WTC11 (cell line): ENCODE data around the gene ASTN2. TPM values are rescaled to one million over a fixed set of nuclear protein-coding genes. Genes with fewer than 3 reads are reported as not detected.

Source experiments
- ATAC-seq: fragments of 200-7000 bp; cut with Tn5 transposase; 2 replicates; pipeline ENCODE4 v1.10.0; 2021; ENCODE audit warnings: mild to moderate bottlenecking, moderate library complexity
- CTCF ChIA-PET: fragments of 300-600 bp; sonication (Branson Sonifier 250); formaldehyde crosslinking; loops from one replicate; lab custom pipeline; 2021; ENCODE audit warnings: antibody characterized with exemption; lab: Charles Lee
- POLR2A ChIA-PET: fragments of 350-600 bp; sonication (Branson Sonifier 250); formaldehyde crosslinking; loops from one replicate; lab custom pipeline; 2021; ENCODE audit warnings: antibody characterized with exemption; lab: Charles Lee
- DNase-seq: peaks from one replicate; pipeline ENCODE4 v3.0.0; 2021; ENCODE audit warnings: low spot score
- H3K27ac Mint-ChIP-seq: 2 replicates; pipeline ENCODE4 v1.8.0; 2021; ENCODE audit warnings: mixed read lengths
- H3K27me3 Mint-ChIP-seq: 2 replicates; pipeline ENCODE4 v1.8.0; 2021; ENCODE audit warnings: low read depth, mild to moderate bottlenecking, moderate library complexity, mixed read lengths
- H3K36me3 Mint-ChIP-seq: 2 replicates; pipeline ENCODE4 v1.8.0; 2021; ENCODE audit warnings: mixed read lengths
- H3K4me1 Mint-ChIP-seq: 2 replicates; pipeline ENCODE4 v1.8.0; 2022; ENCODE audit warnings: mixed read lengths
- H3K4me3 Mint-ChIP-seq: 2 replicates; pipeline ENCODE4 v1.8.0; 2021; ENCODE audit warnings: mild to moderate bottlenecking, moderate library complexity, mixed read lengths
- H3K9me3 Mint-ChIP-seq: 2 replicates; pipeline ENCODE4 v1.8.0; 2021; ENCODE audit warnings: mixed read lengths
- ATF2 ChIP-seq: sonication (generic); formaldehyde crosslinking; IDR thresholded peaks from 2 replicates; pipeline ENCODE4 v1.8.1; 2022; ENCODE audit warnings: low read depth, missing genetic modification reagents, borderline replicate concordance
- ELF4 ChIP-seq: sonication (generic); formaldehyde crosslinking; IDR thresholded peaks from 2 replicates; pipeline ENCODE4 v1.8.1; 2022; ENCODE audit warnings: low read depth, mild to moderate bottlenecking, moderate library complexity, missing genetic modification reagents
- ETV6 ChIP-seq: sonication (generic); formaldehyde crosslinking; IDR thresholded peaks from 2 replicates; pipeline ENCODE4 v1.8.1; 2022; ENCODE audit warnings: mild to moderate bottlenecking, missing genetic modification reagents
- FOXK1 ChIP-seq: sonication (generic); formaldehyde crosslinking; IDR thresholded peaks from 2 replicates; pipeline ENCODE4 v1.8.0; 2022; ENCODE audit warnings: mild to moderate bottlenecking, moderate library complexity, missing genetic modification reagents
- HMGXB4 ChIP-seq: sonication (generic); formaldehyde crosslinking; IDR thresholded peaks from 2 replicates; pipeline ENCODE4 v1.8.1; 2023; ENCODE audit warnings: mild to moderate bottlenecking, moderate library complexity, missing genetic modification reagents
- IRF2 ChIP-seq: sonication (generic); formaldehyde crosslinking; IDR thresholded peaks from 2 replicates; pipeline ENCODE4 v1.8.0; 2022; ENCODE audit warnings: low read depth, missing genetic modification reagents, borderline replicate concordance
- MLX ChIP-seq: sonication (generic); formaldehyde crosslinking; IDR thresholded peaks from 2 replicates; pipeline ENCODE4 v1.8.1; 2023; ENCODE audit warnings: mild to moderate bottlenecking, missing genetic modification reagents, moderate library complexity
- MYBL2 ChIP-seq: sonication (generic); formaldehyde crosslinking; IDR thresholded peaks from 2 replicates; pipeline ENCODE4 v1.8.1; 2023; ENCODE audit warnings: mild to moderate bottlenecking, moderate library complexity, missing genetic modification reagents
- NFATC4 ChIP-seq: fragments of 250-450 bp; sonication (Bioruptor Pico); IDR thresholded peaks from 2 replicates; pipeline ENCODE4 v1.9.0; 2021; ENCODE audit warnings: mild to moderate bottlenecking
- OVOL2 ChIP-seq: fragments of 250-450 bp; sonication (Bioruptor Pico); IDR thresholded peaks from 2 replicates; pipeline ENCODE4 v1.9.0; 2021; ENCODE audit warnings: mild to moderate bottlenecking, borderline replicate concordance
- PREB ChIP-seq: sonication (generic); formaldehyde crosslinking; IDR thresholded peaks from 2 replicates; pipeline ENCODE4 v1.8.1; 2022; ENCODE audit warnings: mild to moderate bottlenecking, missing genetic modification reagents, moderate library complexity, borderline replicate concordance
- RORB ChIP-seq: fragments of 250-450 bp; sonication (Bioruptor Pico); IDR thresholded peaks from 2 replicates; pipeline ENCODE4 v1.9.0; 2021; ENCODE audit warnings: mild to moderate bottlenecking
- TCF7 ChIP-seq: sonication (generic); formaldehyde crosslinking; IDR thresholded peaks from 2 replicates; pipeline ENCODE4 v1.8.0; 2022; ENCODE audit warnings: mild to moderate bottlenecking, low read depth, missing genetic modification reagents, moderate library complexity
- USF1 ChIP-seq: sonication (generic); formaldehyde crosslinking; IDR thresholded peaks from 2 replicates; pipeline ENCODE4 v1.8.0; 2022; ENCODE audit warnings: mild to moderate bottlenecking, missing genetic modification reagents
- ZBTB43 ChIP-seq: sonication (generic); formaldehyde crosslinking; IDR thresholded peaks from 2 replicates; pipeline ENCODE4 v1.8.1; 2023; ENCODE audit warnings: mild to moderate bottlenecking, missing genetic modification reagents
- ZNF281 ChIP-seq: sonication (generic); formaldehyde crosslinking; IDR thresholded peaks from 2 replicates; pipeline ENCODE4 v1.8.0; 2023; ENCODE audit warnings: mild to moderate bottlenecking, missing genetic modification reagents
- ZNF396 ChIP-seq: fragments of 250-450 bp; sonication (Bioruptor Pico); IDR thresholded peaks from 2 replicates; pipeline ENCODE4 v1.8.0; 2021; ENCODE audit warnings: mild to moderate bottlenecking, moderate library complexity, borderline replicate concordance
- ZNF425 ChIP-seq: fragments of 250-450 bp; sonication (Bioruptor Pico); conservative IDR thresholded peaks from 2 replicates; pipeline ENCODE4 v1.9.0; 2021; ENCODE audit warnings: mild to moderate bottlenecking
- total RNA-seq: library from RNA; stranded (reverse); gene quantifications from 3 replicates; pipeline ENCODE4 v1.2.3, GENCODE V29; 2021

Gene ASTN2
- total RNA-seq, 1 experiment from 2014 or later, result 16.2 TPM

GRCh38 chr9:116870566-116870965, 544.3 kb downstream of the ASTN2 start:
- DNase-seq (peak; percentile 18), ATAC-seq (peak; percentile 88)
- Mint-ChIP-seq H3K4me1 (peaks cover 4% of the 10 kb centered on the region), H3K4me3 (no peak overlapping the region), H3K27me3 (no peaks in the 10 kb centered on the region), H3K27ac (no peak overlapping the region; the same call in 1 of the 2 replicates), H3K36me3 (no peaks in the 10 kb centered on the region; the same call in 1 of the 2 replicates), H3K9me3 (peaks cover 9% of the 10 kb centered on the region)
- POLR2A ChIA-PET, result interaction anchor here (1.1 kb wide), 1 partner anchor 10 kb away, joined by 4 read pairs; no protein-coding TSS in a partner anchor
- CTCF ChIA-PET, result interaction anchor here (0.7 to 7.5 kb wide), 3 partner anchors 10 to 171 kb away, joined by 4 to 42 read pairs (median 5); no protein-coding TSS in a partner anchor
- no peak for TF ChIP-seq TCF7 (CRISPR knock-in tag)
- TF ChIP-seq PREB (CRISPR knock-in tag), result no peak
- TF ChIP-seq ETV6 (CRISPR knock-in tag), result no peak
- no peak for TF ChIP-seq ZBTB43 (CRISPR knock-in tag)
- no peak for TF ChIP-seq HMGXB4 (CRISPR knock-in tag)
- TF ChIP-seq OVOL2 (CRISPR knock-in tag), result no peak
- no peak for TF ChIP-seq MYBL2 (CRISPR knock-in tag)
- TF ChIP-seq RORB (CRISPR knock-in tag), result no peak
- no peak for TF ChIP-seq NFATC4 (CRISPR knock-in tag)
- no peak for TF ChIP-seq ATF2 (CRISPR knock-in tag)
- no peak for TF ChIP-seq USF1 (CRISPR knock-in tag)
- TF ChIP-seq FOXK1 (CRISPR knock-in tag), result no peak
- TF ChIP-seq ZNF281 (CRISPR knock-in tag), result no peak
- no peak for TF ChIP-seq ZNF396 (CRISPR knock-in tag)
- TF ChIP-seq, all 79 proteins: peak for 0

GRCh38 chr9:116868201-116868600, 546.7 kb downstream of the ASTN2 start:
- Mint-ChIP-seq H3K9me3 (peaks cover 4% of the 10 kb centered on the region; the same call in 1 of the 2 replicates), H3K4me3 (no peak overlapping the region)

More at GRCh38 chr9:116868201-116868600, 546.7 kb downstream of the ASTN2 start:
- ChIA-PET CTCF (interaction anchor here (1.4 to 7.5 kb wide), 2 partner anchors 8 to 131 kb away, joined by 6 to 42 read pairs; no protein-coding TSS in a partner anchor), POLR2A (no interaction called here)
- DNase-seq, result no peak
- H3K27ac Mint-ChIP-seq, result peak overlapping the region; percentile 66
- TF ChIP-seq ELF4 (CRISPR knock-in tag) (no peak), ZNF425 (CRISPR knock-in tag) (no peak), IRF2 (CRISPR knock-in tag) (no peak), MLX (CRISPR knock-in tag) (no peak)
- TF ChIP-seq, all 79 proteins: peak for 0
- no peaks in the 10 kb centered on the region for H3K27me3 Mint-ChIP-seq
- H3K36me3 Mint-ChIP-seq, result no peaks in the 10 kb centered on the region
- H3K4me1 Mint-ChIP-seq, result peaks cover 4% of the 10 kb centered on the region
- no peak for ATAC-seq
